GM23338 (cell line): ENCODE data around the gene NAA11. TPM values are rescaled to one million over a fixed set of nuclear protein-coding genes. Genes with fewer than 3 reads are reported as not detected.

Source experiments
- ATAC-seq: fragments of 200-7000 bp; cut with Tn5 transposase; 3 replicates; pipeline ENCODE4 v1.9.1; 2020
- DNase-seq: peaks from one replicate; pipeline ENCODE4 v3.0.0-alpha.2; 2015; ENCODE audit warnings: low spot score
- H2AFZ ChIP-seq: fragments of 200-600 bp; sonication (generic); 2 replicates; pipeline ENCODE4 v1.8.0; 2016; ENCODE audit warnings: antibody characterized with exemption, mild to moderate bottlenecking, moderate library complexity
- H3F3A ChIP-seq: fragments of 200-600 bp; sonication (generic); replicated peaks from 2 replicates; pipeline ENCODE4 v1.8.0; 2017; ENCODE audit warnings: antibody characterized with exemption, mixed run types, low read depth
- H3K27ac ChIP-seq: fragments of 200-600 bp; sonication (generic); 2 replicates; pipeline ENCODE4 v1.6.1; 2016; ENCODE audit warnings: low read depth
- H3K27me3 ChIP-seq: fragments of 200-600 bp; sonication (generic); 2 replicates; pipeline ENCODE4 v1.8.0; 2016; ENCODE audit warnings: mild to moderate bottlenecking, mixed run types, moderate library complexity; ENCODE audit not compliant: insufficient read depth
- H3K36me3 ChIP-seq: fragments of 200-600 bp; sonication (generic); 2 replicates; pipeline ENCODE4 v1.8.0; 2016; ENCODE audit warnings: mild to moderate bottlenecking; ENCODE audit not compliant: insufficient read depth
- H3K4me1 ChIP-seq: fragments of 200-600 bp; sonication (generic); 2 replicates; pipeline ENCODE4 v1.8.0; 2016; ENCODE audit warnings: mild to moderate bottlenecking, moderate library complexity; ENCODE audit not compliant: insufficient read depth
- H3K4me2 ChIP-seq: fragments of 200-600 bp; sonication (generic); 2 replicates; pipeline ENCODE4 v1.7.1; 2017; ENCODE audit warnings: mixed run types
- H3K4me3 ChIP-seq: fragments of 200-600 bp; sonication (generic); 2 replicates; pipeline ENCODE4 v1.6.1; 2016; ENCODE audit warnings: mixed run types
- H3K79me2 ChIP-seq: fragments of 200-600 bp; sonication (generic); replicated peaks from 2 replicates; pipeline ENCODE4 v1.8.0; 2017; ENCODE audit warnings: mild to moderate bottlenecking; ENCODE audit not compliant: insufficient read depth
- H3K9me2 ChIP-seq: fragments of 200-600 bp; sonication (generic); 2 replicates; pipeline ENCODE4 v1.8.0; 2017; ENCODE audit not compliant: insufficient read depth
- H4K20me1 ChIP-seq: fragments of 200-600 bp; sonication (generic); replicated peaks from 2 replicates; pipeline ENCODE4 v1.8.0; 2017; ENCODE audit warnings: mild to moderate bottlenecking; ENCODE audit not compliant: insufficient read depth
- H3K27ac Mint-ChIP-seq: 2 replicates; pipeline ENCODE4 v1.8.0; 2020; ENCODE audit warnings: inconsistent platforms, mild to moderate bottlenecking, moderate library complexity, mixed read lengths
- H3K27me3 Mint-ChIP-seq: 3 replicates; pipeline ENCODE4 v1.8.0; 2022; ENCODE audit warnings: low read depth, mild to moderate bottlenecking, moderate library complexity, mixed read lengths, inconsistent platforms; ENCODE audit not compliant: insufficient read depth, poor library complexity
- H3K36me3 Mint-ChIP-seq: 3 replicates; pipeline ENCODE4 v1.8.0; 2021; ENCODE audit warnings: low read depth, mild to moderate bottlenecking, inconsistent platforms, moderate library complexity, mixed read lengths
- H3K4me1 Mint-ChIP-seq: 3 replicates; pipeline ENCODE4 v1.8.0; 2020; ENCODE audit warnings: mild to moderate bottlenecking, inconsistent platforms, mixed read lengths
- H3K4me3 Mint-ChIP-seq: 3 replicates; pipeline ENCODE4 v1.8.0; 2021; ENCODE audit warnings: moderate library complexity, mild to moderate bottlenecking, inconsistent platforms, mixed read lengths
- H3K9me3 Mint-ChIP-seq: 3 replicates; pipeline ENCODE4 v1.8.0; 2020; ENCODE audit warnings: moderate library complexity, mild to moderate bottlenecking, inconsistent platforms, mixed read lengths
- CREB1 ChIP-seq: fragments of 250-450 bp; sonication (Bioruptor Pico); IDR thresholded peaks from 2 replicates; pipeline ENCODE4 v1.5.0; 2020; ENCODE audit warnings: low read depth, mild to moderate bottlenecking, moderate library complexity
- CTCF ChIP-seq, 2 experiments: fragments of 200-600 bp in 1 of 2; sonication (generic) in 1 of 2; conservative IDR thresholded peaks; 2 replicates each; pipeline versions ENCODE4 v1.5.1 to v1.6.1; 2016 to 2017; ENCODE audit warnings: antibody characterized with exemption in 2 of 2, low read depth in 2 of 2, mild to moderate bottlenecking in 2 of 2, moderate library complexity in 1 of 2
- ETS1 ChIP-seq: IDR thresholded peaks from 2 replicates; pipeline ENCODE4 v1.6.1; 2016; ENCODE audit warnings: antibody characterized with exemption
- EZH2 ChIP-seq: fragments of 200-600 bp; sonication (generic); IDR thresholded peaks from one replicate; pipeline ENCODE4 v1.8.0; 2017; ENCODE audit warnings: antibody characterized with exemption, mild to moderate bottlenecking, low read depth; ENCODE audit not compliant: unreplicated experiment
- EZH2phosphoT487 ChIP-seq: fragments of 200-600 bp; sonication (generic); IDR thresholded peaks from one replicate; pipeline ENCODE4 v1.8.1; 2018; ENCODE audit warnings: antibody characterized with exemption; ENCODE audit not compliant: unreplicated experiment
- JUNB ChIP-seq: IDR thresholded peaks from one replicate; pipeline ENCODE4 v1.6.1; 2016; ENCODE audit warnings: antibody characterized with exemption; ENCODE audit not compliant: unreplicated experiment
- NANOG ChIP-seq: IDR thresholded peaks from 2 replicates; pipeline ENCODE4 v1.6.1; 2016; ENCODE audit warnings: antibody characterized with exemption, borderline replicate concordance
- POLR2AphosphoS5 ChIP-seq: IDR thresholded peaks from 2 replicates; pipeline ENCODE4 v1.6.1; 2016; ENCODE audit warnings: antibody characterized with exemption, low read depth
- REST ChIP-seq: IDR thresholded peaks from one replicate; pipeline ENCODE4 v1.6.1; 2018; ENCODE audit warnings: antibody characterized with exemption; ENCODE audit not compliant: unreplicated experiment
- STAT1 ChIP-seq: IDR thresholded peaks from one replicate; pipeline ENCODE4 v1.6.1; 2016; ENCODE audit warnings: antibody characterized with exemption; ENCODE audit not compliant: unreplicated experiment
- ZNF114 ChIP-seq: fragments of 250-450 bp; sonication (Bioruptor Pico); IDR thresholded peaks from 2 replicates; pipeline ENCODE4 v1.5.0; 2020; ENCODE audit warnings: mild to moderate bottlenecking, moderate library complexity
- ZNF331 ChIP-seq: fragments of 250-450 bp; sonication (Bioruptor Pico); IDR thresholded peaks from 2 replicates; pipeline ENCODE4 v1.5.0; 2020; ENCODE audit warnings: low read depth, mild to moderate bottlenecking, moderate library complexity
- ZNF462 ChIP-seq: fragments of 250-450 bp; sonication (Bioruptor Pico); IDR thresholded peaks from 2 replicates; pipeline ENCODE4 v1.5.0; 2020; ENCODE audit warnings: mild to moderate bottlenecking, moderate library complexity
- polyA plus RNA-seq: library from polyadenylated mRNA; unstranded; fragments of >200 nt; fragmentation: Nextera tagmentation; extraction: Ambion mirVana; gene quantifications from 2 replicates; pipeline ENCODE4 v1.2.1, GENCODE V29; 2016
- total RNA-seq: library from RNA; depleted of rRNA; stranded (reverse); fragments of >200 nt; shearing (Covaris generic); gene quantifications from 2 replicates; pipeline ENCODE4 v1.2.3, GENCODE V29; 2014

NAA11 gene
- total and polyA plus RNA-seq, 2 experiments from 2014 or later = not detected

- H2AFZ ChIP-seq = no peak overlapping the region
- Mint-ChIP-seq H3K9me3 (no peaks in the 10 kb centered on the region), H3K4me1 (no peaks in the 10 kb centered on the region), H3K36me3 (no peaks in the 10 kb centered on the region), H3K27ac (no peak overlapping the region), H3K4me3 (no peak overlapping the region), H3K27me3 (no peaks in the 10 kb centered on the region)
- DNase-seq = no peak
- H3K27me3 ChIP-seq = no peaks in the 10 kb centered on the region
- no peak for ATAC-seq
- H3K9me2 ChIP-seq = 0 out of 2 replicates have a peak, but pooled peaks cover 2% of the 10 kb centered on the region
- H3K27ac ChIP-seq = no peak overlapping the region
- H3K4me1 ChIP-seq = no peaks in the 10 kb centered on the region
- TF ChIP-seq POLR2AphosphoS5 (no peak), STAT1 (no peak), EZH2phosphoT487 (no peak), REST (no peak), ZNF462 (no peak), CTCF (conservative IDR thresholded peaks at IDR 0.05; ENCODE audit: low read depth in 2 of 2) (no peak), EZH2 (no peak), ZNF331 (CRISPR knock-in tag) (no peak), CREB1 (CRISPR knock-in tag) (no peak), ZNF114 (CRISPR knock-in tag) (no peak), NANOG (no peak), JUNB (no peak), ETS1 (no peak)
- no peaks in the 10 kb centered on the region for H3F3A ChIP-seq
- no peaks in the 10 kb centered on the region for H3K36me3 ChIP-seq
- H4K20me1 ChIP-seq = no peaks in the 10 kb centered on the region
- no peaks in the 10 kb centered on the region for H3K79me2 ChIP-seq
- no peak overlapping the region for H3K4me3 ChIP-seq
- no peak overlapping the region for H3K4me2 ChIP-seq
These were observed 8.2 kb downstream of the NAA11 start for GRCh38 chr4:79317711-79318110.
